ENCODE data around the gene DYNC2H1. TPM values are rescaled to one million over a fixed set of nuclear protein-coding genes. Genes with fewer than 3 reads are reported as not detected.

The DYNC2H1 gene
- total and polyA plus RNA-seq, 12 donors = 11.0 to 30.6 (median 18.9) TPM

DNA sequence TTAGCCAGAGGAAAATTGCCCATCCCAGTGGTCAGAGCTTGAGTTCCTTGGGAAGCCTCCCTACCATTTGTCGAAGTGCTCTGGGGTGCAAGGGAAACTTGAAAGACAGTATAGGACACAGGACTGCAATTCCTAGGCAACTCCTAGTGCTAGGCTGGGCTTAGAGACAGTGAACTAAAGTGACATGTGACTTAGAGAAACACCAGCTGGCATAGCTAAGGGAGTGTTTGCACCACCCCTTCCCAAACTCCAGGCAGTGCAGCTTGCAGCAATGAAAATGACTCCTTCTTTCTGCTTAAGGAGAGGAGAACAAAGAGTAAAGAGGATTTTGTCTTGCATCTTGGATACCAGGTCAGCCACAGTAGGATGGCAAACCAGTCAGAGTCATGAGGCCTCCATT, 388.0 kb downstream of the DYNC2H1 start:
- intact Hi-C loops (cut with DNase I) = no loop called here
- no peak for TF ChIP-seq POLR2A (IDR thresholded peaks at IDR 0.05)
- TF ChIP-seq, protein P1, sequence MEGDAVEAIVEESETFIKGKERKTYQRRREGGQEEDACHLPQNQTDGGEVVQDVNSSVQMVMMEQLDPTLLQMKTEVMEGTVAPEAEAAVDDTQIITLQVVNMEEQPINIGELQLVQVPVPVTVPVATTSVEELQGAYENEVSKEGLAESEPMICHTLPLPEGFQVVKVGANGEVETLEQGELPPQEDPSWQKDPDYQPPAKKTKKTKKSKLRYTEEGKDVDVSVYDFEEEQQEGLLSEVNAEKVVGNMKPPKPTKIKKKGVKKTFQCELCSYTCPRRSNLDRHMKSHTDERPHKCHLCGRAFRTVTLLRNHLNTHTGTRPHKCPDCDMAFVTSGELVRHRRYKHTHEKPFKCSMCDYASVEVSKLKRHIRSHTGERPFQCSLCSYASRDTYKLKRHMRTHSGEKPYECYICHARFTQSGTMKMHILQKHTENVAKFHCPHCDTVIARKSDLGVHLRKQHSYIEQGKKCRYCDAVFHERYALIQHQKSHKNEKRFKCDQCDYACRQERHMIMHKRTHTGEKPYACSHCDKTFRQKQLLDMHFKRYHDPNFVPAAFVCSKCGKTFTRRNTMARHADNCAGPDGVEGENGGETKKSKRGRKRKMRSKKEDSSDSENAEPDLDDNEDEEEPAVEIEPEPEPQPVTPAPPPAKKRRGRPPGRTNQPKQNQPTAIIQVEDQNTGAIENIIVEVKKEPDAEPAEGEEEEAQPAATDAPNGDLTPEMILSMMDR (IDR thresholded peaks at IDR 0.05) = no peak
- Histone ChIP-seq H3K4me3 (no peak overlapping the region), H3K27me3 (no peaks in the 10 kb centered on the region), H3K4me1 (replicated peaks in 1 of 2) (no peaks in the 10 kb centered on the region), H3K36me3 (replicated peaks in 1 of 2) (no peaks in the 10 kb centered on the region), H3K27ac (no peak overlapping the region), H3K9me3 (replicated peaks in 1 of 3) (no peaks in the 10 kb centered on the region)
- no peak for DNase-seq
- 89 to 100% (median 95%) methylated on average over 1 of the region's 1 CpG for WGBS, 4 donors

DNA sequence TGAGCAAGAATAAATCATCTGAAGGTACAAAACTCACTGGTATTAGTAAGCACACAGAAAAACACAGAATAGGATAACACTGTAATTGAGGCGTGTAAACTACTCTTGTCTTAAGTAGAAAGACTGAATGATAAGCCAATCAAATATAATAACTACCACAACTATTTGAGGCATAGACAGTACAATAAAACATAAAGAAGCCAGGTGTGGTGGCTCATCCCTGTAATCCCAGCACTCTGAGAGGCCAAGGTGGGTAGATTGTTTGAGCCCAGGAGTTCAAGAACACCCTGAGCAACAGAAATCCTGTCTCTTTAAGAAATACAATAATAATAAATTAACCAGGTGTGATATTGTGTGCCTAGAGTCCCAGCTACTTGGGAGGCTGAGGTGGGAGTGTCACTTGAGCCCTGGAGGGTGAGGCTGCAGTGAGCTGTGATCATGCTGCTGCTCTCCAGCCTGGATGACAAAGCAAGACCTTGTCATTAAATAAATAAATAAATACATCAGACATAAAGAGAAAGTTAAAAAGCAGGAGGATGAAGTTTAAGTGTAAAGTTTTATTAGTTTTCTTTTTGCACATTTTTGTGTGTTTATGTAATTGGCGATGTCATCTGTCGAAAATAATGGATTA, 390.6 kb downstream of the DYNC2H1 start:
- H3K4me1 ChIP-seq (replicated peaks in 1 of 2) = no peaks in the 10 kb centered on the region
- DNase-seq = no peak
- no peak overlapping the region for H3K4me3 ChIP-seq
- no peaks in the 10 kb centered on the region for H3K9me3 ChIP-seq (replicated peaks in 1 of 3)
- TF ChIP-seq, protein P1 (IDR thresholded peaks at IDR 0.05) = no peak
- no peak for TF ChIP-seq POLR2A (IDR thresholded peaks at IDR 0.05)
- H3K27me3 ChIP-seq = no peaks in the 10 kb centered on the region
- intact Hi-C loops (cut with DNase I) = no loop called here
- no peaks in the 10 kb centered on the region for H3K36me3 ChIP-seq (replicated peaks in 1 of 2)
- no peak overlapping the region for H3K27ac ChIP-seq
- WGBS, 4 donors = 62 to 84% (median 75%) methylated on average over 3 of the region's 3 CpGs

- no peak overlapping the region for H3K27ac ChIP-seq
- no peak for TF ChIP-seq POLR2A (IDR thresholded peaks at IDR 0.05)
- TF ChIP-seq, protein P1 (IDR thresholded peaks at IDR 0.05) = no peak
- intact Hi-C loops (cut with DNase I) = no loop called here
- no peak for DNase-seq
- 59 to 74% (median 64%) methylated on average over 1 of the region's 1 CpG for WGBS, 4 donors
- no peaks in the 10 kb centered on the region for H3K36me3 ChIP-seq (replicated peaks in 1 of 2)
- H3K4me3 ChIP-seq = no peak overlapping the region
- H3K27me3 ChIP-seq = no peaks in the 10 kb centered on the region
- H3K4me1 ChIP-seq (replicated peaks in 1 of 2) = no peaks in the 10 kb centered on the region
- H3K9me3 ChIP-seq (replicated peaks in 1 of 3) = no peaks in the 10 kb centered on the region
Measured at GRCh38 chr11:103515283-103515682, 406.1 kb downstream of the DYNC2H1 start.

- Histone ChIP-seq H3K4me1 (replicated peaks in 1 of 2) (no peaks in the 10 kb centered on the region), H3K27me3 (no peaks in the 10 kb centered on the region), H3K4me3 (no peak overlapping the region), H3K27ac (no peak overlapping the region), H3K36me3 (replicated peaks in 1 of 2) (no peaks in the 10 kb centered on the region), H3K9me3 (replicated peaks in 1 of 3) (no peaks in the 10 kb centered on the region)
- intact Hi-C loops (cut with DNase I) = no loop called here
- WGBS, 4 donors = 81 to 96% (median 89%) methylated on average over 3 of the region's 3 CpGs
- no peak for TF ChIP-seq POLR2A (IDR thresholded peaks at IDR 0.05)
- TF ChIP-seq, protein P1 (IDR thresholded peaks at IDR 0.05) = no peak
- no peak for DNase-seq
Measured at GRCh38 chr11:103520792-103521191, 411.6 kb downstream of the DYNC2H1 start.

Measured in adrenal gland (tissue), 12 donors.